Measurements from ENCODE around the gene SLC25A10.

DNA sequence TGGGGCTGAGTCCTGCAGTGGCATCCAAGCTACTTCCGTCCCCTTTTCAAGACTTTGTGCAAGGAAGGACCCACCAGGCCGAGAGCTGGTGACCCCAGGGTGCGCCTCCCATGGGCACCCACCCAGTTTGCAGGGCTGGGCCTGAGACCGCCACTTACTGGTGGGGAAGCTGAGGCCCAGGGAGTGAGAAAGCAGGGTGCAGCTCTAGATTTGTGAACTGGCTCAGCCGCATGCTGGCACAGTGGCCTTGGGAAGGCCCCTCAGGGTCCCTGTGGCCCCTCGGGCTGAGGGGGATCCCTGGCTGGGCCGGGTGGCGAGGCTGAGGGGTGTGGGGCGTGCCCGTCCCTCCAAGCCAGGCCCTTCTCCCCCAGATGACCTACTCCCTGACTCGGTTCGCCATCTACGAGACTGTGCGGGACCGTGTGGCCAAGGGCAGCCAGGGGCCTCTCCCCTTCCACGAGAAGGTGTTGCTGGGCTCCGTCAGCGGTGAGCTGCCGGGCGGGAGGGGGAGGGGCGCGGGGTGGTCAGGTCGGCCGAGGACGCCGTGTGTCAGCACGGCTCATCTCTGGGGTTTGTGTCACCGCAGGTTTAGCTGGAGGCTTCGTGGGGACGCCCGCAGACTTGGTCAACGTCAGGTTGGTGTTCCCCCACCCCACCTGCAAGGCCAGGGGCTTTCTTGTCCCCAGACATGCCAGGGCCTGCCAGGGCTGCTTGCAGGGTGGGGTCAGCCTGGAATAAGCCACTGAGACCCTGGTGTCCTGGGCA lies 3.2 kb downstream of the SLC25A10 start:
- TF ChIP-seq POLR2A (IDR thresholded peaks at IDR 0.05) (no peak), POLR2AphosphoS5 (IDR thresholded peaks at IDR 0.05) (no peak)
- TF ChIP-seq, protein P1, sequence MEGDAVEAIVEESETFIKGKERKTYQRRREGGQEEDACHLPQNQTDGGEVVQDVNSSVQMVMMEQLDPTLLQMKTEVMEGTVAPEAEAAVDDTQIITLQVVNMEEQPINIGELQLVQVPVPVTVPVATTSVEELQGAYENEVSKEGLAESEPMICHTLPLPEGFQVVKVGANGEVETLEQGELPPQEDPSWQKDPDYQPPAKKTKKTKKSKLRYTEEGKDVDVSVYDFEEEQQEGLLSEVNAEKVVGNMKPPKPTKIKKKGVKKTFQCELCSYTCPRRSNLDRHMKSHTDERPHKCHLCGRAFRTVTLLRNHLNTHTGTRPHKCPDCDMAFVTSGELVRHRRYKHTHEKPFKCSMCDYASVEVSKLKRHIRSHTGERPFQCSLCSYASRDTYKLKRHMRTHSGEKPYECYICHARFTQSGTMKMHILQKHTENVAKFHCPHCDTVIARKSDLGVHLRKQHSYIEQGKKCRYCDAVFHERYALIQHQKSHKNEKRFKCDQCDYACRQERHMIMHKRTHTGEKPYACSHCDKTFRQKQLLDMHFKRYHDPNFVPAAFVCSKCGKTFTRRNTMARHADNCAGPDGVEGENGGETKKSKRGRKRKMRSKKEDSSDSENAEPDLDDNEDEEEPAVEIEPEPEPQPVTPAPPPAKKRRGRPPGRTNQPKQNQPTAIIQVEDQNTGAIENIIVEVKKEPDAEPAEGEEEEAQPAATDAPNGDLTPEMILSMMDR (IDR thresholded peaks at IDR 0.05): no peak

Measured in upper lobe of left lung (tissue), 4 donors.